Neural progenitor cell (in vitro differentiated cells): ENCODE data around the gene MYMX.

ENCODE experiments used
- EZH2 ChIP-seq: fragments of 200-600 bp; sonication (generic); IDR thresholded peaks from 2 replicates; pipeline ENCODE4 v1.6.1; 2017; ENCODE audit warnings: antibody characterized with exemption, mild to moderate bottlenecking, moderate library complexity
- EZH2phosphoT487 ChIP-seq: fragments of 200-600 bp; sonication (generic); IDR thresholded peaks from 2 replicates; pipeline ENCODE4 v1.6.1; 2017; ENCODE audit warnings: antibody characterized with exemption
- TF ChIP-seq, protein P1 (sequence below): fragments of 200-600 bp; sonication (generic); IDR thresholded peaks from 2 replicates; pipeline ENCODE4 v1.5.1; 2017; ENCODE audit warnings: antibody characterized with exemption, mild to moderate bottlenecking

- no peak for TF ChIP-seq EZH2
- TF ChIP-seq, protein P1, sequence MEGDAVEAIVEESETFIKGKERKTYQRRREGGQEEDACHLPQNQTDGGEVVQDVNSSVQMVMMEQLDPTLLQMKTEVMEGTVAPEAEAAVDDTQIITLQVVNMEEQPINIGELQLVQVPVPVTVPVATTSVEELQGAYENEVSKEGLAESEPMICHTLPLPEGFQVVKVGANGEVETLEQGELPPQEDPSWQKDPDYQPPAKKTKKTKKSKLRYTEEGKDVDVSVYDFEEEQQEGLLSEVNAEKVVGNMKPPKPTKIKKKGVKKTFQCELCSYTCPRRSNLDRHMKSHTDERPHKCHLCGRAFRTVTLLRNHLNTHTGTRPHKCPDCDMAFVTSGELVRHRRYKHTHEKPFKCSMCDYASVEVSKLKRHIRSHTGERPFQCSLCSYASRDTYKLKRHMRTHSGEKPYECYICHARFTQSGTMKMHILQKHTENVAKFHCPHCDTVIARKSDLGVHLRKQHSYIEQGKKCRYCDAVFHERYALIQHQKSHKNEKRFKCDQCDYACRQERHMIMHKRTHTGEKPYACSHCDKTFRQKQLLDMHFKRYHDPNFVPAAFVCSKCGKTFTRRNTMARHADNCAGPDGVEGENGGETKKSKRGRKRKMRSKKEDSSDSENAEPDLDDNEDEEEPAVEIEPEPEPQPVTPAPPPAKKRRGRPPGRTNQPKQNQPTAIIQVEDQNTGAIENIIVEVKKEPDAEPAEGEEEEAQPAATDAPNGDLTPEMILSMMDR: no peak
- no peak for TF ChIP-seq EZH2phosphoT487
These were observed 49.6 kb downstream of the MYMX start for GRCh38 chr6:44266347-44266746.
